ENCODE data around the gene TMPRSS4.

DNA sequence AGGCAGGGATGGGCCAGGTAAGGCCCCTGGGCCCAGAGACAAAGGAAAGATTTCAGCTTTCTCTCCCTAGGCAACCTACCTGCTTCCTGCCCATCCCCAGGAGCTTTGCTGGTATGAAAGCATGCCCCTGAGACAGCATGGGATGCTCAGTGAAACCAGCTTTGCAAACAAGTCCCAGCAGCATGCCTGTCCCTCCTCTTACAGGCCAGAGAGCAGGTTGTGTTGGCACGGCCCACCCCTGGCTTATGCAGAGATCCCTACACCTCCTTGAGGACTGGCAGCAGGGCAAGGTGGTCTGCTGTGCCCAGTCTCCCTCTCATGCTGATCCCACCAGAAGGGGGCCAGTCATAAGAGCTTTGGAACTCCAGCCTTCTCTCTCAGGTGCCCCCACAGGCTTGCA lies 72.6 kb downstream of the TMPRSS4 start:
- TF ChIP-seq, protein P1, sequence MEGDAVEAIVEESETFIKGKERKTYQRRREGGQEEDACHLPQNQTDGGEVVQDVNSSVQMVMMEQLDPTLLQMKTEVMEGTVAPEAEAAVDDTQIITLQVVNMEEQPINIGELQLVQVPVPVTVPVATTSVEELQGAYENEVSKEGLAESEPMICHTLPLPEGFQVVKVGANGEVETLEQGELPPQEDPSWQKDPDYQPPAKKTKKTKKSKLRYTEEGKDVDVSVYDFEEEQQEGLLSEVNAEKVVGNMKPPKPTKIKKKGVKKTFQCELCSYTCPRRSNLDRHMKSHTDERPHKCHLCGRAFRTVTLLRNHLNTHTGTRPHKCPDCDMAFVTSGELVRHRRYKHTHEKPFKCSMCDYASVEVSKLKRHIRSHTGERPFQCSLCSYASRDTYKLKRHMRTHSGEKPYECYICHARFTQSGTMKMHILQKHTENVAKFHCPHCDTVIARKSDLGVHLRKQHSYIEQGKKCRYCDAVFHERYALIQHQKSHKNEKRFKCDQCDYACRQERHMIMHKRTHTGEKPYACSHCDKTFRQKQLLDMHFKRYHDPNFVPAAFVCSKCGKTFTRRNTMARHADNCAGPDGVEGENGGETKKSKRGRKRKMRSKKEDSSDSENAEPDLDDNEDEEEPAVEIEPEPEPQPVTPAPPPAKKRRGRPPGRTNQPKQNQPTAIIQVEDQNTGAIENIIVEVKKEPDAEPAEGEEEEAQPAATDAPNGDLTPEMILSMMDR (IDR thresholded peaks at IDR 0.05; ENCODE audit: low read length): no peak
- TF ChIP-seq EZH2 (IDR thresholded peaks at IDR 0.05; ENCODE audit: borderline replicate concordance, low read length): no peak
